GM12891 (cell line): ENCODE data around the gene PPA2.

Experiments used
- DNase-seq: peaks from one replicate; pipeline ENCODE4 v3.0.0; 2011; ENCODE audit warnings: low spot score; ENCODE audit not compliant: insufficient read length
- FAIRE-seq: peaks from 2 replicates; lab custom pipeline; 2011; peaks lifted over from hg19 to GRCh38; lab: Jason Lieb, UNC
- PAX5 ChIP-seq: IDR thresholded peaks from 2 replicates; pipeline ENCODE4 v1.6.1; 2011; ENCODE audit warnings: low read length, moderate library complexity, mild to moderate bottlenecking; ENCODE audit not compliant: insufficient read depth, severe bottlenecking
- POLR2A ChIP-seq: IDR thresholded peaks from 2 replicates; pipeline ENCODE4 v1.6.1; 2011; ENCODE audit warnings: low read depth, low read length, control low read depth
- POLR2AphosphoS5 ChIP-seq: IDR thresholded peaks from 2 replicates; pipeline ENCODE4 v1.6.1; 2011; ENCODE audit warnings: low read depth, low read length, control low read depth
- POU2F2 ChIP-seq: IDR thresholded peaks from 2 replicates; pipeline ENCODE4 v1.6.1; 2011; ENCODE audit warnings: low read depth, mild to moderate bottlenecking, control low read depth, low read length, moderate library complexity
- SPI1 ChIP-seq: IDR thresholded peaks from 2 replicates; pipeline ENCODE4 v1.6.1; 2011; ENCODE audit warnings: low read depth, low read length, control low read depth
- TAF1 ChIP-seq: IDR thresholded peaks from 2 replicates; pipeline ENCODE4 v1.6.1; 2011; ENCODE audit warnings: low read depth, low read length, control low read depth

PPA2 gene

GRCh38 chr4:105400901-105401677 is 72.8 kb downstream of the PPA2 start:
- TF ChIP-seq POLR2AphosphoS5 (no peak), POU2F2 (no peak), TAF1 (no peak), SPI1 (no peak), POLR2A (no peak), PAX5 (no peak)
- DNase-seq (no peak), FAIRE-seq (no peak)

GRCh38 chr4:105399532-105400161 is 74.2 kb downstream of the PPA2 start:
- DNase-seq: no peak
- peak; percentile 20 for FAIRE-seq
- TF ChIP-seq SPI1: no peak
- TF ChIP-seq POLR2AphosphoS5: no peak
- no peak for TF ChIP-seq POU2F2
- TF ChIP-seq TAF1: no peak
- no peak for TF ChIP-seq POLR2A
- no peak for TF ChIP-seq PAX5

- no peak for TF ChIP-seq PAX5
- no peak for TF ChIP-seq SPI1
- TF ChIP-seq TAF1: no peak
- no peak for TF ChIP-seq POLR2A
- TF ChIP-seq POLR2AphosphoS5: no peak
- no peak for TF ChIP-seq POU2F2
- DNase-seq (no peak), FAIRE-seq (no peak)
These were observed 81.0 kb downstream of the PPA2 start for GRCh38 chr4:105392858-105393257.

- FAIRE-seq: no peak
- DNase-seq: no peak
- TF ChIP-seq POLR2AphosphoS5 (no peak), POU2F2 (no peak), POLR2A (no peak)
These were observed 84.7 kb downstream of the PPA2 start for GRCh38 chr4:105389167-105389566.

GRCh38 chr4:105387466-105387865 is 86.4 kb downstream of the PPA2 start:
- FAIRE-seq: peak; percentile 41
- DNase-seq: no peak
- TF ChIP-seq SPI1 (no peak), PAX5 (no peak), POU2F2 (no peak), POLR2A (no peak), POLR2AphosphoS5 (no peak), TAF1 (no peak)

GRCh38 chr4:105386012-105386411 is 87.8 kb downstream of the PPA2 start:
- no peak for DNase-seq
- TF ChIP-seq POU2F2 (no peak), POLR2A (no peak), PAX5 (no peak), TAF1 (no peak), POLR2AphosphoS5 (no peak), SPI1 (no peak)
- no peak for FAIRE-seq

GRCh38 chr4:105374071-105374470 is 99.8 kb downstream of the PPA2 start:
- no peak for TF ChIP-seq POU2F2
- TF ChIP-seq POLR2A: no peak
- no peak for FAIRE-seq
- no peak for DNase-seq

- no peak for FAIRE-seq
- TF ChIP-seq SPI1 (no peak), POU2F2 (no peak), POLR2AphosphoS5 (no peak)
- DNase-seq: no peak
These were observed 100.5 kb downstream of the PPA2 start for GRCh38 chr4:105373324-105373723.

GRCh38 chr4:105369988-105370387 is 103.9 kb downstream of the PPA2 start:
- DNase-seq: no peak
- TF ChIP-seq SPI1 (no peak), POLR2AphosphoS5 (no peak), POU2F2 (no peak), POLR2A (no peak), PAX5 (no peak)
- FAIRE-seq: no peak

GRCh38 chr4:105361053-105361452 is 112.8 kb downstream of the PPA2 start:
- DNase-seq (no peak), FAIRE-seq (no peak)
- TF ChIP-seq PAX5: no peak
- no peak for TF ChIP-seq TAF1
- TF ChIP-seq POLR2A: no peak
- no peak for TF ChIP-seq POU2F2
- TF ChIP-seq POLR2AphosphoS5: no peak
- no peak for TF ChIP-seq SPI1
